ENCODE measurements around the gene UQCRC1.

UQCRC1 gene

DNA sequence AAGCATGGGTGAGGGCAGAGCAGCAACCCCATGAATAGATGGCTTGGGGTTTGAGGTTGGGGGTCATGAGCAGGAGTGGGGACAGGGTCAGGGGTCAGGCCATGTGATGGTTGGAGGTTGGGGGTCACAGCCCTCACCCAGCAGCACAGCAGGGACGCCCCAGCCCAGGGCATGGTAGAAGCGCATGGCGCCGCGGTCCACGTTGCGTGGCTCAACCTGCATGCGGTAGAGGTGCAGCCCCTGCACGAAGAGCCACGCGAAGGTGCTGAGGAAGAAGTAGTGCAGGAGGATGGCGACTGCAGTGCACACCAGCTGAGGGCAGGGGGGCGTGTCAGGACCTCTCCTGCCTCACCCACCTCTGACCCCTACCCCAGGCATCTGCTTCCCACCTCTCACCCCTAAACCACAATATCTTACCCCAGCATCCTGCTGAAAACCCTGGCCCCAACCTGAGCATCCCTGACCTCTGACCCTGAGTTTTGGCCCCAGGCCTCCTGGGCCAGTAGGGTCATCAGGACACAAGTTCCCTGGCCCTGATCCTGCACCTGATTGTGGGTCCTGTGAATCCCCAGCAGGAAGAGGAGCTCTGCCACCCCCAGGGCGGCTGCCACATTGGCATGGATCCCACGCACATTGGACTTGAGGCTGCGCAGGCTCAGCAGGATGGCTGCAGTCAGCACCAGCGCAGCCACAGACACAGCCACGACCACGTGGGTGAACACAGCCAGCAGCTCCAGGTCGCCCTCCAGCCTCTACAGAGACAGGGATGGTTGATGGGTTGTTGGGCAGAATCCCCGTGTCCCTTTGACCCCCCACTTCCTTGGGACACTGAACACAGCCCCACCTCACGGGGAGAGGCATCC is 35.7 kb upstream of the UQCRC1 start:
- Histone ChIP-seq H3K4me1 (ENCODE audit: insufficient read depth, low read length) (no peaks in the 10 kb centered on the region), H3K9me3 (ENCODE audit: low read length) (no peaks in the 10 kb centered on the region), H3K36me3 (ENCODE audit: insufficient read depth, low read length) (no peaks in the 10 kb centered on the region), H3K27ac (ENCODE audit: low read depth, low read length) (no peak overlapping the region), H3K4me3 (ENCODE audit: low read depth in 1 of 2, low read length in 2 of 2) (no peak overlapping the region), H3K9ac (ENCODE audit: low read length) (no peak overlapping the region), H3K27me3 (ENCODE audit: control insufficient read depth in 1 of 2, insufficient read depth in 2 of 2, low read length in 2 of 2) (no peaks in the 10 kb centered on the region)

- H3K27me3 ChIP-seq (ENCODE audit: control insufficient read depth in 1 of 2, insufficient read depth in 2 of 2, low read length in 2 of 2), result no peaks in the 10 kb centered on the region
These were observed 33.2 kb upstream of the UQCRC1 start for GRCh38 chr3:48642605-48643004.

GRCh38 chr3:48641396-48641795 is 31.9 kb upstream of the UQCRC1 start:
- H3K9me3 ChIP-seq (ENCODE audit: low read length), result no peaks in the 10 kb centered on the region
- no peak overlapping the region for H3K4me3 ChIP-seq (ENCODE audit: low read depth in 1 of 2, low read length in 2 of 2)
- H3K27ac ChIP-seq (ENCODE audit: low read depth, low read length), result no peak overlapping the region
- no peak overlapping the region for H3K9ac ChIP-seq (ENCODE audit: low read length)
- H3K4me1 ChIP-seq (ENCODE audit: insufficient read depth, low read length), result peaks cover 2% of the 10 kb centered on the region
- no peaks in the 10 kb centered on the region for H3K27me3 ChIP-seq (ENCODE audit: control insufficient read depth in 1 of 2, insufficient read depth in 2 of 2, low read length in 2 of 2)
- H3K36me3 ChIP-seq (ENCODE audit: insufficient read depth, low read length), result no peaks in the 10 kb centered on the region

More at GRCh38 chr3:48642605-48643004, 33.2 kb upstream of the UQCRC1 start:
- no peaks in the 10 kb centered on the region for H3K9me3 ChIP-seq (ENCODE audit: low read length)
- H3K4me1 ChIP-seq (ENCODE audit: insufficient read depth, low read length), result no peaks in the 10 kb centered on the region
- H3K27ac ChIP-seq (ENCODE audit: low read depth, low read length), result no peak overlapping the region
- no peaks in the 10 kb centered on the region for H3K36me3 ChIP-seq (ENCODE audit: insufficient read depth, low read length)
- no peak overlapping the region for H3K4me3 ChIP-seq (ENCODE audit: low read depth in 1 of 2, low read length in 2 of 2)
- H3K9ac ChIP-seq (ENCODE audit: low read length), result no peak overlapping the region

GRCh38 chr3:48639944-48640606 is 30.6 kb upstream of the UQCRC1 start:
- H3K9ac ChIP-seq (ENCODE audit: low read length), result no peak overlapping the region
- peaks cover 8% of the 10 kb centered on the region for H3K4me1 ChIP-seq (ENCODE audit: insufficient read depth, low read length)
- H3K9me3 ChIP-seq (ENCODE audit: low read length), result no peaks in the 10 kb centered on the region
- H3K27me3 ChIP-seq (ENCODE audit: control insufficient read depth in 1 of 2, insufficient read depth in 2 of 2, low read length in 2 of 2), result no peaks in the 10 kb centered on the region
- H3K36me3 ChIP-seq (ENCODE audit: insufficient read depth, low read length), result no peaks in the 10 kb centered on the region
- no peak overlapping the region for H3K4me3 ChIP-seq (ENCODE audit: low read depth in 1 of 2, low read length in 2 of 2)
- H3K27ac ChIP-seq (ENCODE audit: low read depth, low read length), result no peak overlapping the region

DNA sequence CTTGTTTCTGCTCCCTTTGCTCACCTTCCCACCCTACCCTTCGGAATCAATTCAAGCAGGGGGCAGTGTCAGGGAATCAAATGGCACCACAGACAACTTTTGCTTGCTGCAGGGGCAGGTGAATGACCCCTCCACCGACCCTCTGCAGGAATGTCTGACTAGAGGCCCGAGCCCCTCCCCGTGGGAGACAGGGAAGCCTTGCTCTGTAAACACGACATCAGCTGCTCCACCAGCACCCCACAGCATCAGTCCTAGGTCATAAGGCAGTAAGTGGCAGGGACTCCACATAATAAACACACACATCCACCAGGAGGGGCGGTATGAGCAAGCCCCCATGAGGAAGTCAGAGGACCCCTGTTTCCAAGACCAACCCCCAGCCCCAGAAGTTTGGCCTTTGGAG is 27.9 kb upstream of the UQCRC1 start:
- H3K4me3 ChIP-seq (ENCODE audit: low read depth in 1 of 2, low read length in 2 of 2), result no peak overlapping the region
- peaks cover 18% of the 10 kb centered on the region for H3K4me1 ChIP-seq (ENCODE audit: insufficient read depth, low read length)
- H3K27ac ChIP-seq (ENCODE audit: low read depth, low read length), result no peak overlapping the region
- H3K9me3 ChIP-seq (ENCODE audit: low read length), result no peaks in the 10 kb centered on the region
- H3K27me3 ChIP-seq (ENCODE audit: control insufficient read depth in 1 of 2, insufficient read depth in 2 of 2, low read length in 2 of 2), result no peaks in the 10 kb centered on the region
- H3K36me3 ChIP-seq (ENCODE audit: insufficient read depth, low read length), result peaks cover 6% of the 10 kb centered on the region
- no peak overlapping the region for H3K9ac ChIP-seq (ENCODE audit: low read length)

- Histone ChIP-seq H3K9me3 (ENCODE audit: low read length) (no peaks in the 10 kb centered on the region), H3K27ac (ENCODE audit: low read depth, low read length) (peak overlapping the region; percentile 74), H3K36me3 (ENCODE audit: insufficient read depth, low read length) (peaks cover 13% of the 10 kb centered on the region), H3K9ac (ENCODE audit: low read length) (peak overlapping the region; percentile 41), H3K4me1 (ENCODE audit: insufficient read depth, low read length) (peaks cover 18% of the 10 kb centered on the region), H3K27me3 (ENCODE audit: control insufficient read depth in 1 of 2, insufficient read depth in 2 of 2, low read length in 2 of 2) (no peaks in the 10 kb centered on the region), H3K4me3 (ENCODE audit: low read depth in 1 of 2, low read length in 2 of 2) (peak overlapping the region; percentile 84 to 96)
These were observed 26.8 kb upstream of the UQCRC1 start for GRCh38 chr3:48636149-48636655.

- no peaks in the 10 kb centered on the region for H3K27me3 ChIP-seq (ENCODE audit: control insufficient read depth in 1 of 2, insufficient read depth in 2 of 2, low read length in 2 of 2)
- peak within 1 kb of the TSS; percentile 84 to 96 for H3K4me3 ChIP-seq (ENCODE audit: low read depth in 1 of 2, low read length in 2 of 2)
- peak within 1 kb of the TSS; percentile 41 for H3K9ac ChIP-seq (ENCODE audit: low read length)
- H3K36me3 ChIP-seq (ENCODE audit: insufficient read depth, low read length), result peaks cover 21% of the 10 kb centered on the region
- H3K27ac ChIP-seq (ENCODE audit: low read depth, low read length), result peak within 1 kb of the TSS; percentile 74
- peaks cover 18% of the 10 kb centered on the region for H3K4me1 ChIP-seq (ENCODE audit: insufficient read depth, low read length)
- H3K9me3 ChIP-seq (ENCODE audit: low read length), result no peaks in the 10 kb centered on the region
These were observed 26.0 kb upstream of the UQCRC1 start, which contains the start of gene SLC26A6 for GRCh38 chr3:48635222-48636021. Gene SLC26A6, minus strand, starts transcription at chr3:48635461. Its CDS starts 68 bp downstream, at chr3:48635393.

DNA sequence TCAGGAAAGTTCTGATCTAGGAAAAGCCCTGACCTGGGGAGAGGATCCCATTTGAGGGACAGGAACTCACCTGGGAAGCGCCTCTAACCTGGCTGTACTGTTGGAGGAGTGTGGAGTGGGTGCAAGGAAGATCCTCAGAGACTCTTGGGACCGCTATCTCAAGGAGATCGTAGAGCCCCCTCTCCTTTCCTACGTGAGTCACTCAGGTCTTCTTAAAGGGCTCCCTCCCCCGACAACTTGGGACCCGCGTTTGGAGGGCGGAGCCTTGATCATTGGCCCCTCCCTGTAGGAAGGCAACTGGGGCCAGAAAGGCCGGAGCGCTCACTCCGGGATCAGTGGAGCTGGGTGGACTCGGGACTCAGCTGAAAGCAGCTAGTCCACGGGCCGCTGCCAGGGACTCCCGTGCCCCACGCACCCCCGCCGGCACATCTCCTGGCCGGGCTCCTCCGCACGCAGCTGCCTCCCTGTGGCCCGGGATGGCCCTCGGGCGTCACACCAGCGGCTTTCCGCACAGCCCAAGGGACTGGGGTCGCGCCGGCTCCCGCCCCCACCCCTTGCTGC is 25.3 kb upstream of the UQCRC1 start:
- Histone ChIP-seq H3K4me3 (ENCODE audit: low read depth in 1 of 2, low read length in 2 of 2) (peak overlapping the region; percentile 84 to 96), H3K27me3 (ENCODE audit: control insufficient read depth in 1 of 2, insufficient read depth in 2 of 2, low read length in 2 of 2) (no peaks in the 10 kb centered on the region), H3K4me1 (ENCODE audit: insufficient read depth, low read length) (peaks cover 18% of the 10 kb centered on the region), H3K9ac (ENCODE audit: low read length) (peak overlapping the region; percentile 27), H3K36me3 (ENCODE audit: insufficient read depth, low read length) (peaks cover 25% of the 10 kb centered on the region), H3K9me3 (ENCODE audit: low read length) (no peaks in the 10 kb centered on the region), H3K27ac (ENCODE audit: low read depth, low read length) (peak overlapping the region; percentile 74)

GRCh38 chr3:48633743-48634142 is 24.3 kb upstream of the UQCRC1 start:
- Histone ChIP-seq H3K27ac (ENCODE audit: low read depth, low read length) (no peak overlapping the region), H3K27me3 (ENCODE audit: control insufficient read depth in 1 of 2, insufficient read depth in 2 of 2, low read length in 2 of 2) (no peaks in the 10 kb centered on the region), H3K9me3 (ENCODE audit: low read length) (no peaks in the 10 kb centered on the region), H3K9ac (ENCODE audit: low read length) (no peak overlapping the region), H3K4me1 (ENCODE audit: insufficient read depth, low read length) (peaks cover 18% of the 10 kb centered on the region), H3K4me3 (ENCODE audit: low read depth in 1 of 2, low read length in 2 of 2) (no peak overlapping the region), H3K36me3 (ENCODE audit: insufficient read depth, low read length) (peaks cover 30% of the 10 kb centered on the region)

GRCh38 chr3:48633256-48633655 is 23.8 kb upstream of the UQCRC1 start:
- no peak overlapping the region for H3K27ac ChIP-seq (ENCODE audit: low read depth, low read length)
- peaks cover 18% of the 10 kb centered on the region for H3K4me1 ChIP-seq (ENCODE audit: insufficient read depth, low read length)
- no peak overlapping the region for H3K9ac ChIP-seq (ENCODE audit: low read length)
- H3K36me3 ChIP-seq (ENCODE audit: insufficient read depth, low read length), result peaks cover 30% of the 10 kb centered on the region
- H3K4me3 ChIP-seq (ENCODE audit: low read depth in 1 of 2, low read length in 2 of 2), result no peak overlapping the region
- no peaks in the 10 kb centered on the region for H3K9me3 ChIP-seq (ENCODE audit: low read length)
- H3K27me3 ChIP-seq (ENCODE audit: control insufficient read depth in 1 of 2, insufficient read depth in 2 of 2, low read length in 2 of 2), result no peaks in the 10 kb centered on the region
